RWPE2 (cell line): ENCODE measurements around the gene RBM10.
A peak's percentile ranks its signal among the peaks of the same experiment; 100 is the strongest.

Experiments
- ATAC-seq: fragments of 200-7000 bp; cut with Tn5 transposase; 3 replicates; pipeline ENCODE4 v1.9.1; 2021; ENCODE audit warnings: low read depth
- DNase-seq: peaks from one replicate; pipeline ENCODE4 v3.0.0-alpha.2; 2020; ENCODE audit warnings: low spot score
- H3K27ac ChIP-seq: fragments of 450-650 bp; 2 replicates; pipeline ENCODE4 v1.5.1; 2017; ENCODE audit warnings: mild to moderate bottlenecking; ENCODE audit not compliant: poor library complexity, severe bottlenecking
- H3K27me3 ChIP-seq: fragments of 250-450 bp; sonication (Bioruptor Pico); 2 replicates; pipeline ENCODE4 v1.5.1; 2021; ENCODE audit warnings: mild to moderate bottlenecking, moderate library complexity; ENCODE audit not compliant: insufficient read depth, poor library complexity, severe bottlenecking
- H3K36me3 ChIP-seq: fragments of 250-450 bp; sonication (Bioruptor Pico); 2 replicates; pipeline ENCODE4 v1.5.1; 2020; ENCODE audit warnings: low read depth, mild to moderate bottlenecking, moderate library complexity
- H3K4me1 ChIP-seq: fragments of 250-450 bp; sonication (Bioruptor Pico); 2 replicates; pipeline ENCODE4 v1.5.1; 2021; ENCODE audit warnings: mild to moderate bottlenecking, moderate library complexity; ENCODE audit not compliant: insufficient read depth, poor library complexity, severe bottlenecking
- H3K4me3 ChIP-seq: fragments of 250-450 bp; sonication (Bioruptor Pico); 2 replicates; pipeline ENCODE4 v1.5.1; 2021; ENCODE audit warnings: mild to moderate bottlenecking, moderate library complexity; ENCODE audit not compliant: severe bottlenecking
- H3K9me3 ChIP-seq: fragments of 250-450 bp; sonication (Bioruptor Pico); 2 replicates; pipeline ENCODE4 v1.5.1; 2021; ENCODE audit warnings: mild to moderate bottlenecking, moderate library complexity; ENCODE audit not compliant: severe bottlenecking
- CTCF ChIP-seq: fragments of 450-650 bp; IDR thresholded peaks from one replicate; pipeline ENCODE4 v1.5.1; 2017; ENCODE audit warnings: mild to moderate bottlenecking, moderate library complexity; ENCODE audit not compliant: poor library complexity, severe bottlenecking

The RBM10 gene

GRCh38 chrX:47138171-47138570 lies 6.8 kb upstream of the RBM10 start:
- no peaks in the 10 kb centered on the region for H3K4me1 ChIP-seq
- H3K36me3 ChIP-seq, result no peaks in the 10 kb centered on the region
- no peaks in the 10 kb centered on the region for H3K9me3 ChIP-seq
- ATAC-seq (no peak), DNase-seq (no peak)
- H3K4me3 ChIP-seq, result no peak overlapping the region
- no peak for TF ChIP-seq CTCF
- no peaks in the 10 kb centered on the region for H3K27me3 ChIP-seq
- no peak overlapping the region for H3K27ac ChIP-seq

GRCh38 chrX:47143894-47144625 lies 961 bp upstream of the RBM10 start:
- no peak for TF ChIP-seq CTCF
- Histone ChIP-seq H3K27me3 (no peaks in the 10 kb centered on the region), H3K36me3 (peaks cover 10% of the 10 kb centered on the region; the same call in 1 of the 2 replicates), H3K4me3 (peak overlapping the region; percentile 94), H3K27ac (peak overlapping the region; percentile 72), H3K4me1 (no peaks in the 10 kb centered on the region), H3K9me3 (no peaks in the 10 kb centered on the region)
- DNase-seq (no peak), ATAC-seq (no peak; the same call in 2 of the 3 replicates)

- H3K27me3 ChIP-seq, result no peaks in the 10 kb centered on the region
- peak overlapping the region; percentile 94 for H3K4me3 ChIP-seq
- peak overlapping the region; percentile 72 for H3K27ac ChIP-seq
- H3K9me3 ChIP-seq, result no peaks in the 10 kb centered on the region
- peaks cover 10% of the 10 kb centered on the region; the same call in 1 of the 2 replicates for H3K36me3 ChIP-seq
- peak; percentile 26 for ATAC-seq
- TF ChIP-seq CTCF, result no peak
- no peak for DNase-seq
- H3K4me1 ChIP-seq, result no peaks in the 10 kb centered on the region
Observed at GRCh38 chrX:47145395-47146120, 537 bp downstream of the RBM10 start.

GRCh38 chrX:47146121-47146935 lies 1.3 kb downstream of the RBM10 start:
- peak overlapping the region; percentile 94 for H3K4me3 ChIP-seq
- ATAC-seq (0 out of 3 replicates have a peak, but pooled peaks have one; percentile 9), DNase-seq (no peak)
- H3K27me3 ChIP-seq, result no peaks in the 10 kb centered on the region
- no peaks in the 10 kb centered on the region for H3K4me1 ChIP-seq
- no peak for TF ChIP-seq CTCF
- no peaks in the 10 kb centered on the region for H3K9me3 ChIP-seq
- H3K36me3 ChIP-seq, result peaks cover 14% of the 10 kb centered on the region
- H3K27ac ChIP-seq, result peak overlapping the region; percentile 72
